A172 (cell line): Measurements from ENCODE around the gene GPATCH4. TPM values are rescaled to one million over a fixed set of nuclear protein-coding genes. Genes with fewer than 3 reads are reported as not detected.
A peak's percentile ranks its signal among the peaks of the same experiment; 100 is the strongest.
"Not testable (repeated sequence)": the region's sequence is repeated elsewhere in the genome, so short reads cannot be mapped to it uniquely, and the experiment has no call there.

Experiments
- DNase-seq: peaks from one replicate; pipeline ENCODE4 v3.0.0-alpha.2; 2015; ENCODE audit warnings: low spot score
- total RNA-seq: library from RNA; depleted of rRNA; stranded (reverse); fragments of >200 nt; shearing (Covaris generic); gene quantifications from 2 replicates; pipeline ENCODE4 v1.2.3, GENCODE V29; 2014

Gene GPATCH4
- total RNA-seq, 1 experiment from 2014 or later = 53.1 TPM

GRCh38 chr1:156578055-156578454, 23.2 kb downstream of the GPATCH4 start:
- no peak for DNase-seq

- no peak for DNase-seq
Observed at GRCh38 chr1:156577550-156577949, 23.7 kb downstream of the GPATCH4 start.

- no peak for DNase-seq
Observed at GRCh38 chr1:156574039-156574633, 27.1 kb downstream of the GPATCH4 start.

GRCh38 chr1:156572663-156573018, 28.6 kb downstream of the GPATCH4 start:
- no peak for DNase-seq

GRCh38 chr1:156571919-156572662, 29.2 kb downstream of the GPATCH4 start, which contains the start of gene IQGAP3:
Gene IQGAP3, minus strand, starts transcription at chr1:156572565. Its CDS starts 36 bp downstream, at chr1:156572529.
- peak; percentile 88 for DNase-seq

- DNase-seq = peak; percentile 87
Observed at GRCh38 chr1:156571261-156571852, 29.9 kb downstream of the GPATCH4 start.

GRCh38 chr1:156566436-156566835, 34.8 kb downstream of the GPATCH4 start:
- DNase-seq = no peak

GRCh38 chr1:156565519-156565918, 35.8 kb downstream of the GPATCH4 start:
- DNase-seq = no peak

GRCh38 chr1:156560585-156561163, 40.6 kb downstream of the GPATCH4 start:
- DNase-seq = no peak

- DNase-seq = no peak
Observed at GRCh38 chr1:156559797-156560385, 41.4 kb downstream of the GPATCH4 start.

GRCh38 chr1:156559086-156559796, 42.0 kb downstream of the GPATCH4 start:
- no peak for DNase-seq

GRCh38 chr1:156556354-156556753, 44.9 kb downstream of the GPATCH4 start:
- DNase-seq = no peak

GRCh38 chr1:156555715-156556114, 45.6 kb downstream of the GPATCH4 start:
- DNase-seq = no peak

GRCh38 chr1:156554971-156555370, 46.3 kb downstream of the GPATCH4 start:
- no peak for DNase-seq

- DNase-seq = no peak
Observed at GRCh38 chr1:156553860-156554485, 47.3 kb downstream of the GPATCH4 start.

- not testable (repeated sequence) for DNase-seq
Observed at GRCh38 chr1:156552937-156553336, 48.3 kb downstream of the GPATCH4 start.

GRCh38 chr1:156552518-156552917, 48.8 kb downstream of the GPATCH4 start:
- no peak for DNase-seq

- DNase-seq = peak; percentile 81
Observed at GRCh38 chr1:156551869-156552268, 49.4 kb downstream of the GPATCH4 start.

GRCh38 chr1:156551066-156551643, 50.1 kb downstream of the GPATCH4 start:
- no peak for DNase-seq

GRCh38 chr1:156550346-156550745, 50.9 kb downstream of the GPATCH4 start:
- no peak for DNase-seq

GRCh38 chr1:156549831-156550230, 51.4 kb downstream of the GPATCH4 start:
- no peak for DNase-seq
